Body of pancreas (tissue), 4 donors: ENCODE data around the gene ELOVL6. TPM values are rescaled to one million over a fixed set of nuclear protein-coding genes. Genes with fewer than 3 reads are reported as not detected.

Experiments
- ATAC-seq: fragments of 150-250 bp; one replicate; pipeline ENCODE4 v1.9.1; 2016
- DNase-seq, 4 donors: peaks; one replicate each; pipeline ENCODE4 v3.0.0-alpha.2; 2019
- H3K27ac ChIP-seq, 4 donors: fragments of 200-600 bp; sonication (generic); 1 replicate in 3 of 4; 2 replicates in 1 of 4; pipeline versions ENCODE4 v1.5.1 to v1.6.1; 2016 to 2019; ENCODE audit warnings: mild to moderate bottlenecking in 1 of 4, mixed read lengths in 1 of 4, moderate library complexity in 1 of 4
- H3K27me3 ChIP-seq, 2 donors: fragments of 200-600 bp; sonication (generic); one replicate each; pipeline ENCODE4 v1.6.0; 2016; ENCODE audit warnings: mild to moderate bottlenecking in 1 of 2
- H3K36me3 ChIP-seq, 2 donors: fragments of 200-600 bp; sonication (generic); replicated peaks in 1 of 2; 2 replicates each; pipeline ENCODE4 v1.5.1; 2016; ENCODE audit warnings: low read depth in 2 of 2; ENCODE audit not compliant: insufficient read depth in 1 of 2
- H3K4me1 ChIP-seq: fragments of 200-600 bp; sonication (generic); one replicate; pipeline ENCODE4 v1.6.0; 2016
- H3K4me3 ChIP-seq, 2 donors: fragments of 200-600 bp; sonication (generic); 1 replicate in 1 of 2; 2 replicates in 1 of 2; pipeline ENCODE4 v1.5.1; 2016 to 2019
- H3K9me3 ChIP-seq, 3 donors: fragments of 200-600 bp; sonication (generic); 1 replicate in 2 of 3; 2 replicates in 1 of 3; pipeline ENCODE4 v1.5.1; 2016
- POLR2A ChIP-seq, 3 donors: fragments of 450-650 bp; IDR thresholded peaks; one replicate each; pipeline ENCODE4 v1.6.1; 2016; ENCODE audit warnings: antibody characterized with exemption in 3 of 3, mild to moderate bottlenecking in 2 of 3
- WGBS, 2 donors: methylation state at CpG; one replicate each; pipeline ENCODE4 v1.1.5; 2017; 5-methylcytosine and 5-hydroxymethylcytosine counted together
- intact Hi-C: fragments of 100-400 bp; cut with DNase I; formaldehyde crosslinking; loops from one replicate; pipeline ENCODE4 v1.15.1; 2023
- total RNA-seq, 2 donors: library from RNA; depleted of rRNA; stranded (reverse); fragments of >200 nt; gene quantifications; one replicate each; pipeline ENCODE4 v1.1.0, GENCODE V29; 2016
- TF ChIP-seq, protein P1 (sequence below), 7 experiments: fragments of 450-650 bp in 4 of 7; fragments of 200-600 bp in 3 of 7; sonication (generic) in 3 of 7; IDR thresholded peaks; one replicate each; pipeline ENCODE4 v1.5.1; 2016 to 2019; ENCODE audit warnings: antibody characterized with exemption in 7 of 7

ELOVL6 gene
- total RNA-seq, 2 donors from 2014 or later, result 0.78 to 0.99 TPM

DNA sequence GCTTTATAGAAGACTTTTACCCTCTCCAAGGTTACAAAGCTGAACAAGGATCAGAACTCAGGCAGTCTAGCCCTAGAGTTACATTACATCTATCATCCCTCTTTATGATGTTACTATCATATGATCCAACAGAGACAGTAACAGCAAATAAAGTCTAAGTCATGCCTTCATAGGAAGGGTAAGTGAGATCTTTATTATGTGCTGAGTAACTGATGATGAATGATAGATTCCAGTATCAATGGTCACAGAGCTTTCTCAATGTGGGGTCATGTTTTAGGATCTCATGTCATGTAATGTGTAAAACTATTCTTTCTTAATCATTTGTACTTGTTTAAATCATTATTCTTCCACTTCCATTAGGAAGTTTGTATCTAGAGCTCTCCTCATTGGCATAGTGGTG lies 22.8 kb downstream of the ELOVL6 start:
- DNase-seq (no peak), ATAC-seq (no peak)
- no peak for TF ChIP-seq POLR2A (IDR thresholded peaks at IDR 0.05)
- Histone ChIP-seq H3K4me3 (no peak overlapping the region), H3K36me3 (no peaks in the 10 kb centered on the region), H3K9me3 (no peaks in the 10 kb centered on the region), H3K27me3 (no peaks in the 10 kb centered on the region), H3K27ac (no peak overlapping the region), H3K4me1 (no peaks in the 10 kb centered on the region)
- intact Hi-C loops, result no loop called here

DNA sequence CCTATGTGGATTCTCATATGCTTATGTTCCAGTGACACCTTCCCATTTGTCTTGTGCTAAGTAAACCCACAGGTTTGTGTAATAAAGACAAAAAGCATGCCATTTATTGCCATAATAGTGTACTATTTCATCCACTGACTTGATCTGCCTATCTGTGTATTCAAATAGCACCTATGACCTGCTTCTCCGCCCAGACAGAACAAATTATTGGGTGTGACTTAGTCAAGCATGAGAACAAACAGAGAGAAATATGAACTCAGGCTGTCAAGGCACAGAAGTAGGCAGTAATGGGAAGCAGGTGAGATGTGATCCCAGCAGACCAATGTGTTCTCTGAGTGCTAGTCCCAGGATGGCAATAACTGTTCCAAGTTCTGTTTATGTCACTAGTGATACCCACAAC lies 25.4 kb downstream of the ELOVL6 start:
- TF ChIP-seq, protein P1, sequence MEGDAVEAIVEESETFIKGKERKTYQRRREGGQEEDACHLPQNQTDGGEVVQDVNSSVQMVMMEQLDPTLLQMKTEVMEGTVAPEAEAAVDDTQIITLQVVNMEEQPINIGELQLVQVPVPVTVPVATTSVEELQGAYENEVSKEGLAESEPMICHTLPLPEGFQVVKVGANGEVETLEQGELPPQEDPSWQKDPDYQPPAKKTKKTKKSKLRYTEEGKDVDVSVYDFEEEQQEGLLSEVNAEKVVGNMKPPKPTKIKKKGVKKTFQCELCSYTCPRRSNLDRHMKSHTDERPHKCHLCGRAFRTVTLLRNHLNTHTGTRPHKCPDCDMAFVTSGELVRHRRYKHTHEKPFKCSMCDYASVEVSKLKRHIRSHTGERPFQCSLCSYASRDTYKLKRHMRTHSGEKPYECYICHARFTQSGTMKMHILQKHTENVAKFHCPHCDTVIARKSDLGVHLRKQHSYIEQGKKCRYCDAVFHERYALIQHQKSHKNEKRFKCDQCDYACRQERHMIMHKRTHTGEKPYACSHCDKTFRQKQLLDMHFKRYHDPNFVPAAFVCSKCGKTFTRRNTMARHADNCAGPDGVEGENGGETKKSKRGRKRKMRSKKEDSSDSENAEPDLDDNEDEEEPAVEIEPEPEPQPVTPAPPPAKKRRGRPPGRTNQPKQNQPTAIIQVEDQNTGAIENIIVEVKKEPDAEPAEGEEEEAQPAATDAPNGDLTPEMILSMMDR (IDR thresholded peaks at IDR 0.05), result no peak
- TF ChIP-seq POLR2A (IDR thresholded peaks at IDR 0.05), result no peak
- Histone ChIP-seq H3K9me3 (no peaks in the 10 kb centered on the region), H3K27me3 (no peaks in the 10 kb centered on the region), H3K4me3 (no peak overlapping the region), H3K36me3 (no peaks in the 10 kb centered on the region), H3K4me1 (no peaks in the 10 kb centered on the region), H3K27ac (no peak overlapping the region)
- intact Hi-C loops, result no loop called here
- DNase-seq, result peak in 1 of 4 donors; percentile 7
- ATAC-seq, result no peak
- WGBS, 2 donors, result 60 to 83% methylated on average over 1 of the region's 1 CpG

DNA sequence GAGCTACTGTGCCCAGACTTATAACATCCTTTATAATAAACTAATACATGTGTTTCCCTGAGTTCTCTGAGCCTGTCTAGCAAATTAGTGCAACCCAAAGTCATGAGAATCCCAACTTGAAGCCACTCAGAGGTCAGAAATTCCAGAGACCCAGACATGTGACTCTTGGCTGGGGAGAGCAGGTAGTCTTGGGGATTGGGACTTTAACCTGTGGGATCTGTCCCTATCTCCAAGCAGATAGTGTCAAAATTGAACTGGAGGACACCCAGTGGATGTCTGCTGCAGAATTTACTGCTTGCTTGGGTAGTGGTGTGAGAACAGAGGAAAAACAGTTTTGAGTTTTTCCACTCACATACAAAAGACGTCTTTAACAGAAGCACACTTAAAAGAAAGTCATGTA lies 26.4 kb downstream of the ELOVL6 start:
- TF ChIP-seq, protein P1 (IDR thresholded peaks at IDR 0.05), result no peak
- TF ChIP-seq POLR2A (IDR thresholded peaks at IDR 0.05), result no peak
- 62 to 75% methylated on average over 1 of the region's 1 CpG for WGBS, 2 donors
- intact Hi-C loops, result no loop called here
- no peaks in the 10 kb centered on the region for H3K36me3 ChIP-seq
- ATAC-seq, result no peak
- H3K9me3 ChIP-seq, result no peaks in the 10 kb centered on the region
- DNase-seq, result no peak
- H3K4me1 ChIP-seq, result no peaks in the 10 kb centered on the region
- H3K4me3 ChIP-seq, result no peak overlapping the region
- no peaks in the 10 kb centered on the region for H3K27me3 ChIP-seq
- no peak overlapping the region for H3K27ac ChIP-seq

DNA sequence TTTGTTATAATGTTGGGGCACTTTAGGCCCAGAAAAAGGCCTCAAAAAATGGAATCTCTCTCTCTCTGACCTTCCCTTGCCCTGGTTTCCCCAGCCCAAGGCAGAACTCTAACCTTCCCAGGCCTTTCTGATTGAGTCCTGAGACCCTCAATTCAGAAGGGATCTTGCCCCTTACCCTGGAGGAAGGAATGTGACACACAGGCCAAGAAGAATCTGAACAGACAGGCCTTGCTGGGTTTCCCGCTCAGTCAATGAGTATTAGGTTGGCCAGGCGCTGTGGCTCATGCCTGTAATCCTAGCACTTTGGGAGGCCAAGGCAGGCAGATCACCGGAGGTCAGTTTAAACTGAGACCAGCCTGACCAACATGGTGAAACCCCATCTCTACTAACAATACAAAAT lies 27.6 kb downstream of the ELOVL6 start:
- Histone ChIP-seq H3K36me3 (no peaks in the 10 kb centered on the region), H3K27ac (no peak overlapping the region), H3K4me3 (no peak overlapping the region), H3K27me3 (no peaks in the 10 kb centered on the region), H3K4me1 (peaks cover 2% of the 10 kb centered on the region), H3K9me3 (no peaks in the 10 kb centered on the region)
- WGBS, 2 donors, result 97% methylated on average over 3 of the region's 3 CpGs; no CpG with 5 or more reads in 1 of the 2 donors
- intact Hi-C loops, result no loop called here
- TF ChIP-seq, protein P1 (IDR thresholded peaks at IDR 0.05), result no peak
- no peak for TF ChIP-seq POLR2A (IDR thresholded peaks at IDR 0.05)
- ATAC-seq (no peak), DNase-seq (no peak)

DNA sequence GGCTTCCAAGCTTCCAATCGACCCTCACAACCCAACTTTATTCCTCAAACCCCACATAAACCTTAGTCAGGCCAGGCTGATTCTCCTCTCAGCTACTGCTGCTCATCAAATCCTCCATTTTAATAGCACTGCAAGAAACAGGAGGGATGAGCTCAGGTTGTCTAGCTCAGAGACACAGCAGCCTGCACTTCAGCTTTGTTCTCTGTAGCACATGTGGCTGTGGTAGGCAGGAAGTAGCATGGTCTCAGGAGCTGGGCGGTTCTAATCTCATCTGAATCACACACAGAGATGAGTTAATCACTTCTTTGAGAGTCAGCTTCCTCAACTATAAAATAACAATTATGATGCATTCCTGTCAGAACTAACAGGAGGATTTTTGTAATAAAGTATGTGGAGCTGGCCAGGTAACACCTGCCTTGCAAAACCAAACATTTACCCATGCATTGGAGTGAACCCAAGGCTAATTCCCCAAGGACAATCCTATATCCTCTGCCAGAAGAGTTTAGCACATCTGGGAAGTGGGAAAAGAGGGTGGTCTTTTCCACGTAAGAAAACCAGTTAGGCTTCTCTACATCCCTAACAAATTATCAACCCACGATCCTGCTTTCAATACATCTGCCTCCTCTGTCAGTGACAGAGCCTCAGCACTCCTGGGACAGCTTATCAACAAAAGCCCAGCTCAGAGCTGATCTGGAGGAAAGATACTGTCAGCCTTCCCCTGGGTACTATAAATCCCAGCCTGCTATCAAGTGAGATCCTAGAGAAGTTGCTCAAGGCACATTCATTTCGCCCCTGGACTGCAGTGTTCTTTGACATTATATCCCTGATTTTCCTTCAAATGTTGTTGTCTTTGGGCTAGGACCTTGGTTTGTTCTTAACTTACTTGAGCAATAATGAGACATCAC lies 32.8 kb downstream of the ELOVL6 start:
- TF ChIP-seq, protein P1 (IDR thresholded peaks at IDR 0.05), result no peak
- no peak for TF ChIP-seq POLR2A (IDR thresholded peaks at IDR 0.05)
- Histone ChIP-seq H3K36me3 (no peaks in the 10 kb centered on the region), H3K27ac (no peak overlapping the region), H3K27me3 (no peaks in the 10 kb centered on the region), H3K4me3 (no peak overlapping the region), H3K9me3 (no peaks in the 10 kb centered on the region), H3K4me1 (peaks cover 10% of the 10 kb centered on the region)
- WGBS, 2 donors, result 40 to 58% methylated on average over 5 of the region's 5 CpGs
- intact Hi-C loops, result no loop called here
- no peak for ATAC-seq
- DNase-seq, result peak in 1 of 4 donors; percentile 12
